ENCODE results near the gene FGF21.

- no peak for TF ChIP-seq EP300 (IDR thresholded peaks at IDR 0.05)
- TF ChIP-seq POLR2A (IDR thresholded peaks at IDR 0.05) = no peak
- TF ChIP-seq CTCF (IDR thresholded peaks at IDR 0.05) = no peak
Observed at GRCh38 chr19:48797103-48797502, 41.8 kb downstream of the FGF21 start.
